ENCODE results near the gene PLPPR1. TPM values are rescaled to one million over a fixed set of nuclear protein-coding genes. Genes with fewer than 3 reads are reported as not detected.
"Not testable (repeated sequence)": the region's sequence is repeated elsewhere in the genome, so short reads cannot be mapped to it uniquely, and the experiment has no call there.

PLPPR1 gene
- total RNA-seq, 2 experiments from 2014 or later, result not detected

DNA sequence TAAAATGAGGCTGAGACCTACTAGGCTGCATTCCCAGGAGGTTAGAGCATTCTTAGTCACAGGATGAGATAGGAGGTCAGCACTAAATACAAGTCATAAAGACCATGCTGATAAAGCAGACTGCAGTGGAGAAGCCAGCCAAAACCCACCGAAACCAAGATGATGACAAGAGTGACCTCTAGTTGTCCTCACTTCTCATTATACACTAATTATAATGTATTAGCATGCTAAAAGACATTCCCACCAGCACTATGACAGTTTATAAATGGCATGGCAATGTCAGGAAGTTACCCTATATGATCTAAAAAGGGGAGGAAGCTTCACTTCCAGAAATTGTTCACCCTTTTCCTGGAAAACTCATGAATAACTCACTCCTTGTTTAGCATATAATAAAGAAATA, 88.6 kb downstream of the PLPPR1 start:
- CTCF ChIA-PET, result no interaction called here

DNA sequence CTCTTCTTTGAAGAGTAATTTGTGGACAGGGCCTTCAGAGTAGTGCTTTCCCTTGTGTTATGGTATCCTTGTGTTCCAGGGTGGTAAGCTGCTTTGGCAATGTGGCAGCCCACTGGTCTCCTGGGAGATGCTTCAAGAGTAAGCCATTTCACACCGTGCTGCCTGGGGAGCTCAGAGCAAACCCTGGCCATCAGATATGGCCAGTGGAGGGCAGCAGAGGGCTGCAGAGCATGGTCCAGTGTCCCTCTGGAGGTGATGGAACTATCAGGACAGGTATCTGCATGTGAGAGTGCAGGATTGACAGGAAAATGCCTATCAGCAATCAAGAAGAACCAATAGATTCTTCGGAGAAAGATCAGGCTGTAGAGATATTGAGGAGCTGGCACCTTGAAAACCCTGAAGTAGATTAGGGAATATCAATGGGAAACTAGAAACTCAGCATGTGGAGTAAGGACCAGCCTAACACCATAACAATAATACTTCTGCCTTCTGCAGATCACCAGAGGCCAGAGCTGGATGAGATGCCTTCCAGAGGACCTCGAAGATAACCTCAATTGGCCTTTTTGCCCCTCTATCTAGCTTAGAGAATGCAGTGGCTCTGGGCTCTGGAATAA, 90.8 kb downstream of the PLPPR1 start:
- ChIA-PET CTCF (no interaction called here), POLR2A (no interaction called here)

More for the DNA sequence above, 88.6 kb downstream of the PLPPR1 start:
- POLR2A ChIA-PET, result no interaction called here

DNA sequence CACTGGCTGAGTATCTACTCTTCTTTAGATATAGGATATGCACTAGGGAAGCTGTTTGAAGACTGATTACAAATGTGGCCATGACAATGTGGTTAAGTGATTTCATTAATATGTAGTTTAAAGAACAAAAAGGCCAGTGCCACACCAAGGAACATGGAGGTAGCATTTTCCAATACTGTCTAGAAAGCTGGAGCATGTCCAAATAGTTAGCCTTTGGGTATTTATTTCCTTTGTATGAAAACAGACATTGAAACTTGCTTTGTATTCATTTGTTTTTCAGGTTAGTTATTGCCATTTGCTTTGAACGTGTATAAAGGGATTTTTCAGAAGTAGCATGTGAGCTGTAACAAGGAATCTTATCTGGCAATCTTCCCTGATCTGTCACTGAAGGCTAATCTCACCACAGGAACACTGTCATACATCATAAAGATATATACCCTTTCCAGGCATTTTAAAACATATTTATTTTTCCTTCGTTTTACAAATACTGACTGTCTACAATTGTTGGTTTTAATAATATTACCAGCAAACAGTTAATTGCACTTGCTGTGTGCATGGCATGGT, 93.4 kb downstream of the PLPPR1 start:
- ChIA-PET CTCF (no interaction called here), POLR2A (no interaction called here)

DNA sequence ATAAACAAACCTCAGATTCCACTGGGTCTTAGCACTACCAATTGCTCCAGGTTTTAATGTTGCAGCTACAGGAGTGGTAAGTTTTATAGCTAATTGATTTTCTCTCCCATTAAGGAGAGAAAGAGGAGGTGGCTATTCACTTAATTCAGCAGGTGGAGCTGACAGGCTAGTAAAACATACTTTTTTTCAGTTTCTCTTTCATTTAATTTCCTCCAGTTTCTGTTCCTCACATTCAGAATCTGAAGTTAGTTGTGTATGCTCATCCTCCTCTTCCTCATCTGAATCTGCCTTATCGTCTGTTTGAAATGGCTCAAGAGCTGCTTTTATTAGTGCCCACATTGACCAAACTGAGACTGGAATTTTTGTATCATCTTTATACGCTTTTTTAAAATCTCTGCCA, 98.0 kb downstream of the PLPPR1 start:
- ChIA-PET CTCF (no interaction called here), POLR2A (no interaction called here)

DNA sequence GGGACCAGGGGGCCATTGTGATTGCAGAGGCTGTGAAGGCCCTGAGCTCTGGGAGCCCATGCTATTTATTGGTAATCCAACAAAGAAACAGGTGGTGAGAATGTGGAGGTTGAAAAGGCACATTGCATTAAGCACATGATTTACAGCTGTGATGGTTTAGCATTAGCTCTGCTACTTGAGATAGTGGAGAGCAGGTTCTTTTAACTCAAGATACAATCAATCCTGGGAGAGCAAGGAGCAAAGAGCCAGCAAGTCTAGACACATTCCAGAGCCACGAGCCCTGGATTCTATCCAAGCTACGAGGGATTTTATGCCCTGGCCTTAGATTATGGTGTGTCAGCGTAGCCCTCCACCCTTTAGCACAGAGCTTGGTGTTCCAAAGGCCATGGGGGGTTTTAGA, 98.8 kb downstream of the PLPPR1 start:
- POLR2A ChIA-PET, result not testable (repeated sequence)

DNA sequence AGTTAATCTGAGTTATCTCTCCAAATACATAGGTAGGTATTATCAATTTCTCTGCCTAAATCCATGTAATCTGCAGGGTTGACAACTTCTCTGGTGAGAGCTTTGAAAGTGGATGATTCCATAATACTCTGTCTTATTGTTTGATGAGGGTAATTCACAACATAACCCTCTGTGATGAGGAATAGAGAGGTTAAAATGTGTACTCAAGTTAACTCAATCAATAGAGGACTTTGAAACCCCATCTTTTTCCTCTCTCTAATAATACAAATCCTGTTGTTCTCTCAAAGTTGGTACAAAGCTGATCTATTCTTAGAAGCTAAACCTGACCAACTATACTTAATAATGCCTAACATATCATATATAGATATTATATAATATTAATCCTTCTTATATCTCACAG, 100.1 kb downstream of the PLPPR1 start:
- POLR2A ChIA-PET, result no interaction called here
- CTCF ChIA-PET, result no interaction called here

More for the DNA sequence above, 98.8 kb downstream of the PLPPR1 start:
- CTCF ChIA-PET, result not testable (repeated sequence)

DNA sequence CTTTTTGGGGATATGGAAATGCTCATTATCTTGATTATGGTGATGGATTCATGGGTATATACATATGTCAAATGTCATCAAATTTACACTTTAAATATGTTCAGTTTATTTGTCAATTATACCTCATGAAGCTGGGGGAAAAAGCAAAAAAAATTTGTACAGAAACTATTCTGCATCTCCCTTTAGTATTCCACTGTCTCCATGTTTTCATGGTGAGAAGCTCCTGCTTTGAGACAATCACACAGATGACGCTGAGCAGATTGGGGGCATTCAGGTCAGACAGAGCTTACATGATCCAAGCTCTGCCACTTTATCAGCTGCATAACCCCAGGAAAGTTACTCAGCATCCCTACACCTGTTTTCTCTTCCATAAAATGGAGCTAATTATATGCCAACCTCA, 101.5 kb downstream of the PLPPR1 start:
- CTCF ChIA-PET, result no interaction called here
- POLR2A ChIA-PET, result no interaction called here

DNA sequence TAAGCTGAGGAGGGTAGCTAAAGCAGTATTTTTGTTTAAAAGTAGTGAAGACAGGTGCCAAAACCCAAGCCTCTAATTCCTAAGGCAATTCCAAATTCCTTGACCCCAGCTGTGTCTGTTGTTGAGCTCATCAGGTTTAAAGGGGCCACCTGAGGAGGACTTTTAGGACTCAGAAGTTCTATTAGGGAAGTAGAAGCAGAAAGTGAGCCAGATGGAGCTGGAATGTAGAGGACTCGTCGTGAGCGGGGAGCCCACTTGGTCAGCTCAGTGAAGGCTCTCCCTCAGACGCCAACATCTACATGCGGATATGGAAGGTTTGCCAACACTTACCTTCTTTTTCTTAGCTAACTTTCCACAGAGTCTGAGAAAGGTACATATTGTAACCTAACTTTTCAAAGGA, 102.8 kb downstream of the PLPPR1 start:
- ChIA-PET POLR2A (no interaction called here), CTCF (no interaction called here)

DNA sequence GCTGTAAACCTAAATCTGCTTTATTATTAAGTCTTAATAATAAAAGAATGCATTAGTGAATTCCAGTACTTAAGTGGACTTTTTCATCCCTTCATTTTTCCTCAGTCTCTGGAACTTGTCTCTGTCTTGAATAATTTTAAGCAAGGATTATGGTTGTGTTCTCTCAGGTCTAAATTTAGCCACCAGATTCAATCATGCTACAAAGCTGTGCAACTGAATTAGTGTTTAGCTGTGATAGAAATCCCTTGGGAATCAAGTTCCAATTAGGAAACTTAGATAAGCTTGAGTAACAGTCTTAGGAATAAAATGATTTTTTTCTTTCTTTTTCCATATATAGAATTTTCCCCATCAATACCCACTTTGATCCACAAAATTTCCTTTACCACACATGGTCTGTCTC, 104.3 kb downstream of the PLPPR1 start:
- ChIA-PET POLR2A (no interaction called here), CTCF (no interaction called here)

DNA sequence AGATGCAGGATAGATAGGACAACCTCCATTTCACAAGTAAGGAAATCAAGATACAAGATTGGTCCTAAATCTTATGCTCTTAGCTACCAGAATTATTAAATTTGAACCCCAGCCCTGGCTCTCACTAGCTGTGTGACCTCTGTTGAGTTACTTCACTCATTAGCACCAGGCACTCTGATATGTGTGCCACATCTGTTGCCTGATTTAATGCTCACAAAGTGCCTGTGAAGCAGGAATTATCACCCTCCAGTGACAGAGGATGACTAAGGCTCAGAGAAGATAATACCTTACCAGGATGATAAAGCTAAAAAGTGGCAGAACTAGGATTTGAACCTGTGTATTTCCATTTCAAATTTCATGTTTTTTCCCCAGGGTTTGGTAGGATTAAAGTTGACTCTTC, 110.0 kb downstream of the PLPPR1 start:
- POLR2A ChIA-PET, result no interaction called here
- CTCF ChIA-PET, result no interaction called here

DNA sequence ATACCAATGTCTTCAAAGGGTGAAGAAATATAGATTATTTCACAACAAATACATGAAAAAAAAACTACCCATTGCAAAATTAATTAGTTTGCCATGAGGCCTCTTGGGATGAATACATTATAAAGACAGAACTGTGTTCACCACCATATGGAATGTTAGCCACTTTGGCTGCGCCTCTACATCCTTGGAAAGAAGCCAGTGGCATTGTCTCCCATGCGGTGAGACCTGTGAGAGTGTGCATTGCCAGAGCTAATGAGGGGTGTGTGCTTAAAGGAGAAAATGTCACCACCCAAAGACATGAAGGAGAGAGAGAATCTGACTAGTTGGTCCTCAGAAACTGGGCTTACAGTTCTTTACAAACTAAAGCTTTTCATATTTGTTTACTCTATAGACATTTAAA, 110.6 kb downstream of the PLPPR1 start:
- CTCF ChIA-PET, result no interaction called here
- POLR2A ChIA-PET, result no interaction called here

DNA sequence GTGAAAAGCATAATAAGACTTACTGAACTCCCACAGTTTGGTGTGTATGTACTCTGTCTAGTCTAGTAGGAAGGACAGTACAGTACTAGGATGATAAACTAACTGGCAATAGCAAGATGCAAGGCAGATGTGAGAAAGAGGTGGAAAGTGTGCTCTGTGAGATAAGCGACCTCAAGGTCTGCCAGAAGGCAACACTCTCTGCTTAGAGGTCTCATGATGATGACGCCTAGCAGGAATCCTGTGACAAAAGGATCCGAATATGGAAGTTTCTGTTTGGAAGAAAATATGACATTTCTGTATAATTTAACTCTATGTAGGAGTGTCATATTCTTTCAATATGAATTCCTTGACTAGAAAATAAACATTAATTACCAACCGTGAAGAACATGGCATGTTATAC, 112.2 kb downstream of the PLPPR1 start:
- ChIA-PET POLR2A (no interaction called here), CTCF (no interaction called here)

DNA sequence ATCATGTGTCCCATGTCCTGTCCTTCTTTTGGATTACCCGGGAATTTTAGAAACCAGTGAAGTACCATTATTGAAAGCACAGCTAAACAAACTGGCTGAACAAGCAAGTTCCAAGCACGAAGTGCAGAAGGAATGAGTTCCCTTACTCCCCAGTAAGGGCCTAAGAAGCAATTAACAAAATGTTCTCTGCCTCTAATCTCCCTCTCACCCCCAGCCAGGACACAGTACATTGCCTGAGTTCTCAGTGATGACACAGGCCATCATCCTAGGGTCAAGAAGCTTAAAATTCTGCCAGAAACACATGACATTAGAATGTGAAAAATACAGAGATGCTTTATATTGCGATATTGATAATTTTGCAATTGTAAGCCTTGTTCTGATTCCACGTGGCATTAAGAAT, 118.0 kb downstream of the PLPPR1 start:
- CTCF ChIA-PET, result no interaction called here
- POLR2A ChIA-PET, result no interaction called here

DNA sequence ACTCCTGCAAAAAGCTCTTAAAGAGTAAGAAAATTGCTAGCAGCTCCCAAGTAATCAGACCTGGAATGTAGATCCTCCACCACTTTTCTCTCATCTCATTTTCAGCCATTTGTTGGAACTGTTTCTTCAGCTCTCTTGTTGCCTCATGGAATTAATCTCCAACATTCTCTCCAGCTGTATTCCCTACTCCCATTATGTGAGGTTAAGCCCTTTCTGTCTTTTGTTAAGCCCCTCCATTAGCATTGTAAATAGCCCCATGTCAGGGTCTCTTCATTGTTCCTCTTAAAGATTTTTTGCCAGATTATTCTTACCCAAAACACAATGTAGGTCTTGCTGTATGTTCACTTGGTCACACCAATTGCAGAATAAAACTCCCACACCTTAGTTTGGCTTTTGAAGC, 119.8 kb downstream of the PLPPR1 start:
- POLR2A ChIA-PET, result no interaction called here
- CTCF ChIA-PET, result no interaction called here

DNA sequence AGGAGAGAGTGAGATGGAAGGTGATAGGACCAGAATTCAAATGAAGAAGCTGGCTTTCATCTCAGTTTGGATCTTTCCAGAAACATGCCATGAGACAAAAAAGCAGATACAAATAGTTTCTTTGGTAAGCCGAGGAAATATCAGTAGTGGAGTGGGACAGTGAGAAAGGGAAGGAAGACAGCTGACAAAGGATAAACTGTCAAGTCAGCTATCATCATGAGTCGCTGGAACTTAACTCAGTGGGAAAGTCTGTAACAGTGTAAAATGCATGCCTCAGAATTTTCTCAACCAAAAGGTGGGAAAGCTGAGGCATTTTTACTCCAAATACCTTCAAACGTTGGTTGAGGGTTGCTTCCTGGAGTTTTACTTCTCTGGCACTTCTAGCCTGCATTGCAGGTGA, 129.8 kb downstream of the PLPPR1 start:
- ChIA-PET CTCF (no interaction called here), POLR2A (no interaction called here)

DNA sequence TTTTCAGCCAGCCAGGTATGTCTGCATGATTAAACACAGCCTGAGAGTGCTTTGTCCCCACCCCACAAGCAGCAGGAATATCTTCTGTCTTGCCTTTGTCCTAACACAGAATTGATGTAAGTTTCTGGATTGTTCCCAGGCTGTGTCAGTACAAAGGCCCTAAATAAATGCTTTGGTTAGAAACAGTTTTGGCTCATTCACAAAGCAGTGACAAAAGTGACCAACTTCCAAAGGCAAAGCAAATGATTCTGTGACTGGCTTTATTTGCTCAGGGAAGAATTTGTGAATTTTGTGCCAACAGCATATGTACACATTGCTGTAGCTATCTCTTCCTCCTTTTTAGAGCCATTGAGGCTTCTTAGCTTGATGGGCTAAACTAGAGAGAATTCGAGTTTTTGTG, 133.7 kb downstream of the PLPPR1 start:
- ChIA-PET POLR2A (no interaction called here), CTCF (no interaction called here)

DNA sequence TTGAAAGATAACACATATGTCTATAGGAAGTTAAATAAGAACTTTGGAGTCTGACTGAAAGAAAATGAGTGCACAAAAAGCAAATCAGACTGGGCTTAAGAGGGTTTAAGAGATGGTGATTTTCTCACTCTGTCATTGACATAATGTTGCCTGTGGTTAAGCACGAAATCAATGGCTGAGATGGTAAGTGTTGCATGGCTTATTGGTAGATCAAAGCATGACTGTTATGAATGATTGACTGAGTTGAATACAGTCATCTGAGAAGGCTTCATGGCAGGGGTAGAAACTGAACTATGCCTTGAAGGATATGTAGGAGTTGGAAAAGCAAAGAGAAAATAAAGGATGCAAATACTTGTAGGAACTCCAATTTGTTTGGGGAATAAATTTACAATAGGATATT, 136.6 kb downstream of the PLPPR1 start:
- POLR2A ChIA-PET, result no interaction called here
- CTCF ChIA-PET, result no interaction called here

DNA sequence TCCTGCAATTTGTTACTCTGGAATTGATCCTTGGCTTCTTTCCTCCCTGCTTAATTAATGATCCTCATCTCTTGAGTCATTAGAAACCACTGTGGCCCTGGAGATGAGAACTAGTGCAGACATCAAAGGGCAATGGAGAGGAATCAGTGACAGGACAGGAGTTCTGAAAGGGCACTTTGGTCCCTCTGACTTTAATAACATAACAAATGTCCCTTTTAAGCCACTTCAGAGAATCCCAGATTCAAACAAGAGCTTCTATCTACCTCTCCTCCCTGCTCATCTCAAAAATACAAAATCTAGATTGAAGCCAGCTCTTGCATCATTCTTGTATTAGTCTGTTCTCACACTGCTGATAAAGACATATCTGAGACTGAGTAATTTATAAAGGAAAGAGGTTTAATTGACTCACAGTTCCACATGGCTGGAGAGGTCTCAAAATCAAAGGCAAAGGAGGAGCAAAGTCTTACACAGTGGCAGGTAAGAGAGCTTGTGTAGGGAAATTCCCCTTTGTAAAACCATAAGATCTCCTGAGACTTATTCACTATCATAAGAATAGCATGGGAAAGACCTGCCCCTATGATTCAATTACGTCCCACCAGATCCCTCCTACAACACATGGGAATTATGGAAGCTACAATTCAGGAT, 139.1 kb downstream of the PLPPR1 start:
- ChIA-PET POLR2A (no interaction called here), CTCF (interaction anchor here (1.1 kb wide), 1 partner anchor 439 kb away, joined by 3 read pairs; no protein-coding TSS in a partner anchor)

DNA sequence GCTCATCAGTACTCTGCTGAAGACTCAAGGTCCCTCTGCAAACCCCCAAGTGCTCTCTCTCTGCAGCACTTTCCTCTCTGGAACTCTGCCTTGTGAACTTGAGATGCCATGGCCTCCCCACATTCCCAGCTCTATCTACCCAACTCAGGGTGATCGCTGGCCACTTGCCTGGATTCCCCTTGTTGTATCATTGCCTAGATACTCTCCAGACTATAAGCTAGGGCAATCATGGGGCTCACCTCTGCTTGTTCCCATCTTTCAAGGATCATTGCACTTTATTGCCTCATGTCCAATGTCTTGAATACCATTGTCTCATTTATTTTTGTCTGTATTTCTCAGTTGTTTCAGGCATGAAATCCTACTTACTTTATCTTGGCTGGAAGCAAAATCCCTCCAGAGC, 144.1 kb downstream of the PLPPR1 start:
- POLR2A ChIA-PET, result no interaction called here
- CTCF ChIA-PET, result no interaction called here

DNA sequence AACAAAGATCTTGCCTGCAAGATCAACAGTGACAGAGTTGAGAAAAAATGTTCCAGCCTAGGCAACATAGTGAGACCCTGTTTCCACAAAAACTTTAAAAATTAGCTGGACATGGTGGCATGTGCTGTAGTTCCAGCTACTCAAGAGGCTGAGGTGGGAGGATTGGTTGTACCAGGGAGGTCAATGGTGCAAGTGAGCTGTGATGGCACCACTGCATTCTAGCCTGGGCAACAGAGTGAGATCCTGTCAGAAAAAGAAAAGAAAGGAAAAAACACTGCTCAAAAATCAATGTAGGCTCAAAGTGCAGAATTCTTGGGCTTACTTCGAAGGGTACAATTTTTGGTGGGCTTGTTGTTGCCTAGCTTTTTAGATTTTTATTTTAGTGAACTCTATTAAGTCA, 145.4 kb downstream of the PLPPR1 start:
- ChIA-PET POLR2A (no interaction called here), CTCF (no interaction called here)

DNA sequence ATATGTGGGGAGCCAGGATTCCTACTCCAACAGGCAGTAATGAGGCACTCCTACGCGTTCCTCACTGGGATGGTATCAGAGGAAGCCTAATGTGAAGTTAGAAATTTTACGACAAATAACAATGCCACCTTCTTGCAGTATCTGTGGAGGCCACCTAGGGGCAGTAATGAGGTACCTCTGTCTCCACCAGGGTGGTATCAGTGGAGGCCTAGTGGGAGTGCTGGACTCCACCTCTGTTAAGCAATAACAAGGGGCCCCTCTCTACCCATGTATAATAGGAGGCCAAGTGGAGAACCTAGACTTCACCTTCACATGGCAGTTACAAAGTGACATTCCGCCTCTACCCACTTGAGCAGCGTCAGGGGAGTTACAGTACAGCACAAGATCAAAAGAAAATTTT, 147.9 kb downstream of the PLPPR1 start:
- ChIA-PET CTCF (interaction anchor here (0.6 kb wide), 1 partner anchor 20 kb away, joined by 3 read pairs; no protein-coding TSS in a partner anchor), POLR2A (no interaction called here)

DNA sequence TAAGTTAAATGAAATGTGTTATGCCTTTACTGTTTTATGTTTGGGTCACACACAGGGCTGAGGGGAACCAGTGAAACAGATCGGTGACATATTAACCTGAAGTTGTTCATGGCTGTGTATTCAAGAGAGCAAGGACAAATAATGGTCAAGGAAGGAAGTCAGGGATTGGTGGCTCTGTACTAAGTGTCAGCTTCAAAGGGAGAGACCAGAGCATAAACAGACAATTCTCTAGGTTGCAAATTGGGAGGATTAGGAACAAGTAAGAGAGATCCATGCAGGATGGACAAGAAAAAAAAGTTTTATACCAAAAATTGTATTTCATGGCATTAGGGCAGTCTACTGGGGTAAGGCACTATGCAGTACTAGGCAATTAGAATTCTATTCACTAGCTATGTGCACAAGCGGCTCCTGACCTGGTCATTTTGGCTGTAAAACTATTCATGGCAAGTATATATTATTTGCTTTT, 156.3 kb downstream of the PLPPR1 start:
- ChIA-PET POLR2A (no interaction called here), CTCF (no interaction called here)
